NCI-H1417 treated with DMSO at 0.1 percent for 48 hours (cell line): ENCODE measurements around the gene DHRS13.
"Not testable (repeated sequence)": the region's sequence is repeated elsewhere in the genome, so short reads cannot be mapped to it uniquely, and the experiment has no call there.

ENCODE experiments used
- DNase-seq: peaks from one replicate; lab custom pipeline; 2025; lab: John Stamatoyannopoulos, UW

The DHRS13 gene

GRCh38 chr17:28935744-28936460, 33.0 kb upstream of the DHRS13 start:
- no peak for DNase-seq

GRCh38 chr17:28934508-28934907, 31.6 kb upstream of the DHRS13 start:
- DNase-seq = not testable (repeated sequence)

DNA sequence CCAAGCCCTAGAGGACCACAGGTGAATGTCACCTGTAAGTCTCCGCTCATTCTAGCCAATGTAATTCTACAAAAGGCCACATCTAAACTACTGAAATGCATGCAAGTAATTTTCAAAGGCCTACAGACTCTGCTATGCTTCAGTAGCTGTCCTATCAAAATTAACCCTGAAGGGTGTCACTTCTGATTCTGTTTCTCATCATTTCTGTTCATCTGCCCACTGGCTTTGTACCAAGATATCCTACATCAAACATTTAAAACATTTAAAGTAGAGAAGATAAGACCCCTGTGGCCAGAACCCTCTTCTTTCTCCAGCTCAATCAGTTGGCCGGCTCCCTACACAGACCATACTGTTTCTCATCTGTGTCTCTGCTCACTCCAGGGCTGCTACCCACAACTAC, 26.9 kb upstream of the DHRS13 start:
- DNase-seq = no peak

DNA sequence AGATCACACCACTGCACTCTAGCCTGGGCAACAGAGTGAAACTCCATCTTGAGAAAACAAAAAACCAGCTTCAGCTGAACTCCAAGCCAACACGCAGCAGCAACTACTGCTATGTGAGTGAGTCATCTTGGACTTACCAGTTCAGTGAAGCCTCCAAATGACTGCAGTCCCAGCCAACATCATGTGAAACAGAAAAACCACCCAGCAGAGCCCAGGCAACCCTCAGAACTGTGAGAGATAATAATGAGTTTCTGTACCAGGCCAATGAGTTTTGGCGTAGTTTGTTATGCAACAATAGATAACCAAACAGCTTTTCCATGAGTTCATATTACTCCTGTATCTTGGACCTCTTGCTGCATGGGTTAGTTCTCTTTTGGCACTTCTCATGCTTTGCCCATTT, 25.2 kb upstream of the DHRS13 start:
- DNase-seq = no peak

DNA sequence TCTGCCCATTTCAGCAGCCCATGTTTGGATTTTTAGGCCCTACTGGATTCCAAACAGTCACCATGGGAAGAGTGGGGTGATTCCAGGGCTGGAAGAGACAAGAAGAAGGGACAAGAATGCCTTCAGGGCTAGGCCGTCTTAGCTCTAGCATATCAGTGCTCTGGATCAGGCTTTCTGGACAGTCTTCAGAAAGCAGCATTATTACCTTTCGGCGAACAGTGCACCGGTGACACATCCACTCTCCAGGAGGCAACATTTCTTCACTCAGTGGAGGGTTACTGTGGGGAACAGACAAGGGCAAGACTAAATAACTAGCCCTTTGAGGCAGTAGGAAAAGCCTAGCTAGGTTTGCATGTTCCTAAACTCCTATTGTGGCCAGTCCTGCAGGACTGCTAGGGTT, 23.9 kb upstream of the DHRS13 start:
- DNase-seq = no peak

- DNase-seq = no peak
Measured at GRCh38 chr17:28926366-28926765, 23.5 kb upstream of the DHRS13 start.

DNA sequence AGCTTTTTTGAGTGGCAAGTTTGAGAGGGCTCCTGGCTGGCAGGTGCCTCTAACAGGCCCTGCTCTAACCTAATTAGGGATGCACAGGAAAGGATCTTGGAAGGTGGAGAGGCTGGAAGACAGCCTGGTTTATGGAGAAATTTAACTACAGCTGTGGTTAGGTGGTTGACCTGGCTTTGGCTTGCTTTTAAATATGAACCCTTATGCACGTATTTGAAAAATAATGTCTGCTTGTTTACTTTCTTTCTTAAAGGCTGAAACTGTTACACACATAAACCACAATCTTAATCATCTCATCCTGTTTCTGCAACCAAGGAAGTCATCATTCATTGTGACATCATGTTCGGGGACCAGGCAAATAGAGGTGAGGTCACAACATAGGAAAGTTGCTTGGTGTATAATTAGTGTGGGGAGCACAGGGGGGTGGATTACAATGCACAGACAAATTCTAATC, 23.1 kb upstream of the DHRS13 start:
- DNase-seq = no peak

GRCh38 chr17:28920201-28920600, 17.3 kb upstream of the DHRS13 start:
- DNase-seq = no peak

GRCh38 chr17:28918295-28918694, 15.4 kb upstream of the DHRS13 start:
- no peak for DNase-seq

DNA sequence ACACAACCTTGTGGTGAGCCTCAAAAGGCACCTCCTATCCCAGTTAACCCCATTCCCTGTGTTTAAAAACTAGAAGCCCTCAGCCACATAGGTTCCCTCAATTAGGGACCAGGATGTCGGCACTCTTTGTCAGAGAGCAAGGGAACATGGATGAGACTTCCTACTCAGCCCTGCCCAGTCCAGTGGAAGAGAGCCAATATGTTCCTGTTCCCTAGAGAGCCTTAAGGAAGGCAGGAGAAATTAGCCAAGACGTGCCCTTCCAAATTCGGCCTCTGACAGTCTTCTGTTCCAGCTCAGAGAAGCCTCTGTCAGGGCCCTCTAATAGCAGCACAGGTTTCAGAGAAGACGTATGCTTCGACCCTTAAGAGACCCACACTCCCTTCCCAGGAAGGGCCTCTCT, 14.6 kb upstream of the DHRS13 start:
- no peak for DNase-seq

- DNase-seq = no peak
Measured at GRCh38 chr17:28917029-28917428, 14.2 kb upstream of the DHRS13 start.

- DNase-seq = no peak
Measured at GRCh38 chr17:28916302-28916934, 13.5 kb upstream of the DHRS13 start.

DNA sequence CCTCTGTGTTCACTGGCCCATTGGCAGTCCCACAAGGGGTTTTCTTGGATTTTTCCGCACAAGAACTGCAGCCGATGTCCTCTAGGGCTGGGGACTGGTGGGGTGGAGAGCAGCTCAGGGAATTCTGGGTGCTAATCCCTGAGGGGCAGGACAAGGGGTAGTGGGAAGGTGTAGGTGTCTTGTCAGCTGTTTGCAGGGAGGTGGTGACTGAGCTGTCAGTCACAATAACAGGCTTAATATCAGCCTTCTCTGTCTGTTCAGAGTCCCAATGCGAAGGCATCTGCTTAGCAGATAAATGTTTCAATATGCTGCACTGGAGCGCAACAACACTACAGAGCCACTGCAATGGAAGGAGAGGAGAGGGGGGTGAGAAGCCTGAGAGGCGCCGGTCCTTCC, 10.1 kb upstream of the DHRS13 start:
- DNase-seq = no peak

DNA sequence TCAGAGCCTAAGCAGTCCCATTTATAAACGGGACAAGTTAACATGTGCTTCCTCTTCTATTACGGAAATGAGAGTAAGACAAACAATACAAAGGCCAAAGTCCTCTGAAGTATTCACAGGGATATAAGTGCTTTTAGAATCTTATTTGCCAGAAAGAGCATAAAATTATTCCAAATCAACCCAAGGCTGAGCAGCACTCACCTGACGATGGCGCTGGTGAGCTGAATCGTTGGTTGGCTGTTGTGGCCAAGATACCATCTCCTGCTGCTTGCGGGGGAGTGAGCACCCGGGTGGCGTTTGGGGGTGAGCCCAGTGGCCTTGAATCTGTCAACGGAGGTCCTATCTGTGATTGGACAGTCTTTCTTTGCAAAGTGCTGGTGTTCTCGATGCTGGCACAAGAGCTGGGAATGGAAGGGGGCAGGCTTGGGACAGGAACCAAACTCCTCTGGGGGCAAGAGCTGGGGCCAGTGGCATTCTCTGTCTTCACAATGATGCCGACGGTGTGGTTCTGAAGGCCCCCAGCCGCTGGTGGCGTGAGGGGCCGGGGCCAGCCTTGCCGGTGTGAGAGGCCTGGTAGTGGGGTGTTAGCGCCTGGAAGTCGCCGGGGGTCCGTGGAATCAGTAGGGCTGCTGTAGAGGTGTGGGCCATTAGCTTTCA, 9.5 kb upstream of the DHRS13 start:
- no peak for DNase-seq

GRCh38 chr17:28911411-28912045, 8.6 kb upstream of the DHRS13 start:
- DNase-seq = no peak

GRCh38 chr17:28910534-28910933, 7.7 kb upstream of the DHRS13 start:
- DNase-seq = no peak

DNA sequence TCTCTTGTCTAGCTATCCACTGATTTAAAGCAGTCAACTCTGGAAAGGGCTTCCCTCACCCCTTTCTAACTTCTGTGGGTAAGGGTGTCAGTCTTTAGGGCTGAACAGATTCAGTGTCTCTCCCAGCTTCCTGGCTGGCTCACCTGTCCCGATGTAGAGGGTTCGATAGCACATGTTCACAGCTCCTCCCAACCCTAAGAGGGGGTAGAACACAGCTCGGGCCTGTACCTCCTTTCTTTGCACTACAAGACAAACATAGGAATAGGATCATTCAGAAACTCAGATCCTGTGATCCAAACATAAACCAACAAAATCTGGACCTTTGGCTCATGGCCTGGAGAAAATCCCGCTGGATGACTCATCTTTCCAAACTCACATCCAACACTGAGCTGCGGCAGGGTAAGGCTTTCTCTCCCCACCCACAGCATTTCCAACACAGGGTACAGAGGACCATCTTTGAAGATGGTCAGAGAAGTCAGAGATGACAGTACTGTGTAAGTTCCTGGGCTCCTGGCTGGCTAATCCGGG, 5.8 kb upstream of the DHRS13 start:
- no peak for DNase-seq

DNA sequence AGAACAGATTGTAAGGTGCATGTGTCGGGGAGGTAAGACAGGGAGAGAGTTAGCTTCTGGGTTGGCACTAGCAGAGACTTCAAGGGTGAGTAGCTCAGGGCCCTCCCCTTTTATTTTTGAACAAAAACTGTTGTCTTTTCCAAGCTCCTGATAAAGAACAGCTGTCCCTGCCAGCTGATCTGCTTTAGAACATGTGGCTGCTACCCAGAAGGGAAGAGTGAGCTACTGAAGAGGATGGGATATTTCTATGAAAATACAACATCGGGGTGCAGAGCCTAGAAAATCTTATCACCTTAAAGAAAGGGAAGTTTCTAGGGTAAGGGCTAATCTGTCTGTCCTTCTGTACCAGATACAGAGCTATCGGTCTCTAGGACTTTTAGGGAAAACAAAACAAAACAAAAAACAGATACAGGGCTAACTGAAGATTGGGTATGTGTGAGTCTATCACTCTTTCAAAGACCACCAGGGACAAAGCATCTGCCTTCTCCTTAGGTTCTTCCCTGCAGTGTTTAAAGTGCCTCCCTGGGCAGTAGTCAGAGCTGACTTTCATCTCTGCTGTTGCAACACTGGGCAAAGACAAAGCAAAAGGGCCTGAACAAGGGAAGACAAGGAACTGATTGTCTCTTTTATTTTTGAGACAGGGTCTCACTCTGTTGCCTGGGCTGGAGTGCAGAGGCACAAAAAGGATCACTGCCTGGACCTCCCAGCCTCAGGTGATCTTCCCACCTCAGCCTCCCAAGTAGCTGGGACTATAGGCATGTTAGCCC, 5.0 kb upstream of the DHRS13 start:
- DNase-seq = no peak

DNA sequence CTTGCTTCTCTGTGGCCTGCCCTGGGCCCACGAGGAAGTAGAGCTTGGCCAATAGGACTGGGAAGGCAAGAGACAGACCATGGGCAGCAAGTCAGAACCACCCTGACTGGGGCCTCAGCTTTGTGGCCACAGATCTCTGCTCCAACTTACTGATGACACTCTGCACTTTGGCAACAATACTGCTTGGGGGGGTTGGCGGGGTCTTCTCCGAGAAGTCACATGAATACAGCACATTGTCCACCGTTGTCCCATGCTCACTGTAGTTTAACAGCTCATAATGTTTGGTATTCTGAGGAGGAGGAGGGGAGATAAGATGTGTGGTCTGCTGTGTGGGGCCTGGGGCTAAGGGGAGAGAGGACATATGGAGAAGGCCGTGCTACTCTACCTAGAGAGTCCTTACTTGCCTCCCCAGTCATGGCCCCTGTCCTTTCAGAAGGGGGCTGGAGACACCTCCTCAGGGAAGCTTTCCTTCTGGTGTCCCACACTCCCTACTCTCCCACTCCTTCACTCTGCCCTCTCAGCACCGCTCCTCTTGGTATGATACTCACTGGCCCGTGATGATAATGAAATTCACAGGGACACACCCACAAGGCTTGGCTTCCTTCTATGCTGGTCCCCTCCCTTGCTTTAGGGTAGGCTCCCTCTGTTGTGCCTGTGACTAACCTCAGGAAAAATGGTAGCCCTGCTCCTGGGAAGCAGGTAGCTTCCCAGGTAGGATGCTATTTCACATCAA, 4.0 kb upstream of the DHRS13 start:
- no peak for DNase-seq

GRCh38 chr17:28906276-28906675, 3.4 kb upstream of the DHRS13 start:
- DNase-seq = no peak

GRCh38 chr17:28904800-28905199, 1.9 kb upstream of the DHRS13 start:
- no peak for DNase-seq
